Activated T-cell treated with anti-CD3 and anti-CD28 coated beads, Interleukin-2, amount 50 U/mL, for 1 hour (primary cell): ENCODE results near the gene MICAL1.

Experiments
- DNase-seq: peaks from one replicate; pipeline ENCODE4 v3.0.0-alpha.2; 2020

The MICAL1 gene

GRCh38 chr6:109421184-109421583 lies 34.4 kb downstream of the MICAL1 start:
- DNase-seq = no peak

DNA sequence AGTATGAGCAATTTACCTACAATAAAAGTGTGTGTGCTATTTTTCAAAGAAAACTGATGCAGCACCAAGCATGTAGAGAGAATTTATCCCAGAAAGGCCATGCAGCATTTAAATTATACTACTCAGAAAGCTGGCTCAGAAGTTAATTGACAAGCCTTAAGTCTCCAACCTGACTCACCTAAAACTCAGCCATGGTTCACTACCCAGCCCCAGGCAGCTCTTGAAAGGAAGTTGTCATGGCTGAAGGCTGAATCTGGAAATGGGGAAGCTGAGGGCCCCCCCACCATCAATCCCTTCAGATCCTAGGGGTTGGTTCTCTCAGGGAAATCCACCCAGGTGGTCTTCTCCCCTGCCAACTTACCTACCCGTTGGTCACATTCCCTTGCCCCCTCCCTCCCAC lies 34.8 kb downstream of the MICAL1 start:
- DNase-seq = no peak

DNA sequence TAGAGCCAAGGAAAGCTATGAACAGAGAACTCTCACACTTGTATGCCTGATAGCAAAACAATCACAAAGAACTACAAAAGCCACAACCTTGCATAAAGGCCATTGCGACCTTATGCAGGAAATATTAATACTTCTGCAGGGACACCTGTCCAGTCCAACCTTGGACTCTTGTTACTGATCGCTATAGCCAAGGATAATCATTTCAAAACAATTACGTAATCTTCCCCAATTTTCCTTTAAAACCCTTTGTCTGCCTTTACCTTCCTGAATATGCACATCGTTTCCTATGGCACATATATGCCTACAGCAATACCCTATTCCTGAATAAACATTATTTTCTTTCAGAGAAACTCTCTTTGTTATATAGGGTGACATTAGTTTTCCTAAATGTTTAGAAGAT lies 37.9 kb downstream of the MICAL1 start:
- DNase-seq = no peak

- DNase-seq = no peak
Observed at GRCh38 chr6:109411034-109411433, 44.5 kb downstream of the MICAL1 start.

- no peak for DNase-seq
Observed at GRCh38 chr6:109406196-109406595, 49.4 kb downstream of the MICAL1 start.

- no peak for DNase-seq
Observed at GRCh38 chr6:109397020-109397419, 58.6 kb downstream of the MICAL1 start.

DNA sequence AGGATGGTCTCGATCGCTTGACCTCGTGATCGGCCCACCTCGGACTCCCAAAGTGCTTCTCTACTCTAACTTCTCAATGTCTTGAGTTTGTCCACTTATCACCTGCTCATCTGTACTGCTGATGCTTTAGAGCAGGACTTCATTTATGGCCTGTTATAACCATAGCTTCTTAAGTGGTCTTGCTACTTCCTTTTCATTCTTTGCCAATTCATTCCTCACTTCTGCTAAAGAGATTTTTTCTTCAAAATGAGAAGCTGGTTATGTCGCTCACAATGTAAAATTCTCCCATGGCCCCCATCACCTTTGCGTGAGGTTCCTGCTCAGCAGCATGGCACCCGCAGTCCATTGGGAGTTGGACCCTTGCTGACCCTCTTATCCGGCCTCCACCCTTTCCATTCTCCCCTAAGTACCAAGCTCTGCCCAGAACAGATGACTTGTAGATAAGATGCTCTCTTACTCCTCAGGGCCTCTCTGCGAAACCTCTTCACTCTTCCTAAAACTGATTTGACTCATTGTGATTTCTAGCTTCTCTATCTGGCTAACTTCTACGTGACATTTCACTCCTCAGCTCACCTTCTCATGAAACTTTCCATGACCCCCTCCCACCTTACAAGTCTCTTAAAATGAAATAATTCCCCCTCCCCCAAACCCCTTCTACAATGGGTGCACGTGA lies 59.4 kb downstream of the MICAL1 start:
- DNase-seq = no peak
